ENCODE measurements around the gene GRIK2. TPM values are rescaled to one million over a fixed set of nuclear protein-coding genes. Genes with fewer than 3 reads are reported as not detected.

GRIK2 gene
- total RNA-seq, 1 experiment from 2014 or later, result 6.6 TPM

DNA sequence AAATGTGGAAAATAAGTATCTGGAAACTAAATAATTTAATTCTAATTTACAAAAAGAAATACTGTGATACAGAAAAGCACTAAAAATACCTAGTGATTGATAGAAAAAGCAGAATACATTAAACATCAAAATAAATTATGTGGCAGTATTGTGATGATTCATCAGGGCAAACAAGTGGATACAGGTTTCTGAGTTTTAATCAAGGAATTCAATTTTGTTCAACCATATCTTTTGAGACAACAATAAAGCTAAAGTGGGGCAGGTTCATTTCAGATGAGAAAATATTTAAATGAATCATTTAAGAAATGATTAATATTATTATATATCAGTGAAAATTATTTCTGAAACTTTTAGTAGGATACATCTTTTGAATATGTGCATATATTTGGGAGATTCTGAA is 49.8 kb downstream of the GRIK2 start:
- in situ Hi-C loops (cut with HindIII; ENCODE audit: low pct_unique_long_range_greater_than_20kb, low sequenced_read_pairs) (no loop called here), intact Hi-C loops (cut with micrococcal nuclease; ENCODE audit: unreplicated experiment) (no loop called here)
- Histone ChIP-seq H3K36me3 (ENCODE audit: control insufficient read depth, insufficient read depth, low read length) (no peaks in the 10 kb centered on the region), H3K9me3 (ENCODE audit: control insufficient read depth, insufficient read depth, low read depth, low read length) (no peaks in the 10 kb centered on the region), H3K27me3 (ENCODE audit: control insufficient read depth, insufficient read depth, low read length) (no peaks in the 10 kb centered on the region), H3K27ac (ENCODE audit: low read length) (no peak overlapping the region), H3K4me1 (ENCODE audit: control insufficient read depth, insufficient read depth, low read length) (no peaks in the 10 kb centered on the region), H3K4me3 (ENCODE audit: low read depth in 2 of 2, low read length in 2 of 2) (no peak overlapping the region)
- TF ChIP-seq, protein P1, sequence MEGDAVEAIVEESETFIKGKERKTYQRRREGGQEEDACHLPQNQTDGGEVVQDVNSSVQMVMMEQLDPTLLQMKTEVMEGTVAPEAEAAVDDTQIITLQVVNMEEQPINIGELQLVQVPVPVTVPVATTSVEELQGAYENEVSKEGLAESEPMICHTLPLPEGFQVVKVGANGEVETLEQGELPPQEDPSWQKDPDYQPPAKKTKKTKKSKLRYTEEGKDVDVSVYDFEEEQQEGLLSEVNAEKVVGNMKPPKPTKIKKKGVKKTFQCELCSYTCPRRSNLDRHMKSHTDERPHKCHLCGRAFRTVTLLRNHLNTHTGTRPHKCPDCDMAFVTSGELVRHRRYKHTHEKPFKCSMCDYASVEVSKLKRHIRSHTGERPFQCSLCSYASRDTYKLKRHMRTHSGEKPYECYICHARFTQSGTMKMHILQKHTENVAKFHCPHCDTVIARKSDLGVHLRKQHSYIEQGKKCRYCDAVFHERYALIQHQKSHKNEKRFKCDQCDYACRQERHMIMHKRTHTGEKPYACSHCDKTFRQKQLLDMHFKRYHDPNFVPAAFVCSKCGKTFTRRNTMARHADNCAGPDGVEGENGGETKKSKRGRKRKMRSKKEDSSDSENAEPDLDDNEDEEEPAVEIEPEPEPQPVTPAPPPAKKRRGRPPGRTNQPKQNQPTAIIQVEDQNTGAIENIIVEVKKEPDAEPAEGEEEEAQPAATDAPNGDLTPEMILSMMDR (IDR thresholded peaks at IDR 0.05), result no peak
- TF ChIP-seq SIN3A (IDR thresholded peaks at IDR 0.05; ENCODE audit: borderline replicate concordance, insufficient read depth, low read depth, low read length) (no peak), TCF7L2 (IDR thresholded peaks at IDR 0.05; ENCODE audit: low read depth, low read length) (no peak), POLR2AphosphoS5 (IDR thresholded peaks at IDR 0.05; ENCODE audit: low read depth, low read length) (no peak)
- TF ChIP-seq, protein P2, sequence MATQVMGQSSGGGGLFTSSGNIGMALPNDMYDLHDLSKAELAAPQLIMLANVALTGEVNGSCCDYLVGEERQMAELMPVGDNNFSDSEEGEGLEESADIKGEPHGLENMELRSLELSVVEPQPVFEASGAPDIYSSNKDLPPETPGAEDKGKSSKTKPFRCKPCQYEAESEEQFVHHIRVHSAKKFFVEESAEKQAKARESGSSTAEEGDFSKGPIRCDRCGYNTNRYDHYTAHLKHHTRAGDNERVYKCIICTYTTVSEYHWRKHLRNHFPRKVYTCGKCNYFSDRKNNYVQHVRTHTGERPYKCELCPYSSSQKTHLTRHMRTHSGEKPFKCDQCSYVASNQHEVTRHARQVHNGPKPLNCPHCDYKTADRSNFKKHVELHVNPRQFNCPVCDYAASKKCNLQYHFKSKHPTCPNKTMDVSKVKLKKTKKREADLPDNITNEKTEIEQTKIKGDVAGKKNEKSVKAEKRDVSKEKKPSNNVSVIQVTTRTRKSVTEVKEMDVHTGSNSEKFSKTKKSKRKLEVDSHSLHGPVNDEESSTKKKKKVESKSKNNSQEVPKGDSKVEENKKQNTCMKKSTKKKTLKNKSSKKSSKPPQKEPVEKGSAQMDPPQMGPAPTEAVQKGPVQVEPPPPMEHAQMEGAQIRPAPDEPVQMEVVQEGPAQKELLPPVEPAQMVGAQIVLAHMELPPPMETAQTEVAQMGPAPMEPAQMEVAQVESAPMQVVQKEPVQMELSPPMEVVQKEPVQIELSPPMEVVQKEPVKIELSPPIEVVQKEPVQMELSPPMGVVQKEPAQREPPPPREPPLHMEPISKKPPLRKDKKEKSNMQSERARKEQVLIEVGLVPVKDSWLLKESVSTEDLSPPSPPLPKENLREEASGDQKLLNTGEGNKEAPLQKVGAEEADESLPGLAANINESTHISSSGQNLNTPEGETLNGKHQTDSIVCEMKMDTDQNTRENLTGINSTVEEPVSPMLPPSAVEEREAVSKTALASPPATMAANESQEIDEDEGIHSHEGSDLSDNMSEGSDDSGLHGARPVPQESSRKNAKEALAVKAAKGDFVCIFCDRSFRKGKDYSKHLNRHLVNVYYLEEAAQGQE (IDR thresholded peaks at IDR 0.05; ENCODE audit: insufficient read depth in 1 of 2, low read depth in 2 of 2, low read length in 1 of 2), result no peak
- no TSS peak for BruUV-seq (replicated peaks)
- CTCF ChIA-PET, result no interaction called here
- DNase-seq (ENCODE audit: low read depth, low spot score) (no peak), ATAC-seq (no peak)
- POLR2A ChIA-PET, result no interaction called here

DNA sequence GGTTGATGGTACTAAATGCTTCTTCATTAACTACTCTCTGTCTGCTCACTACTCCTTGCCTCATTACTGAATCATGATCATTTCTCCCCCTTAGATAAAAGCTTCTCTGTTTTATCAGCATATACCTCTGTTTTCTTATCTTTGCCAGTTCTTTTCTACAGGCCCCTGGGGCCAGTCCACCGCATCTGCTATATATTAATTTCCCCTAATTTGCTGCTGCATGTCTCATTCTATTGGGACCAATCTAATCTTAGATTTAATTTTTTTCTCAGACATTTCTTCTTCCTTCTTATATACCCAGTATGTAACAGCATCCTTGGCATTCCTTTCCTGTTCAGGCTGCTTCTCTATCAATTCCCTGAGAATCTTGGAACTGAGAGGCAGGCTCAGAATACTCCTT is 51.2 kb downstream of the GRIK2 start:
- POLR2A ChIA-PET, result no interaction called here

More for the DNA sequence above, 51.2 kb downstream of the GRIK2 start:
- Histone ChIP-seq H3K36me3 (ENCODE audit: control insufficient read depth, insufficient read depth, low read length) (no peaks in the 10 kb centered on the region), H3K9me3 (ENCODE audit: control insufficient read depth, insufficient read depth, low read depth, low read length) (no peaks in the 10 kb centered on the region), H3K27me3 (ENCODE audit: control insufficient read depth, insufficient read depth, low read length) (no peaks in the 10 kb centered on the region), H3K27ac (ENCODE audit: low read length) (no peak overlapping the region), H3K4me3 (ENCODE audit: low read depth in 2 of 2, low read length in 2 of 2) (no peak overlapping the region), H3K4me1 (ENCODE audit: control insufficient read depth, insufficient read depth, low read length) (no peaks in the 10 kb centered on the region)
- TF ChIP-seq SIN3A (IDR thresholded peaks at IDR 0.05; ENCODE audit: borderline replicate concordance, insufficient read depth, low read depth, low read length) (no peak), TCF7L2 (IDR thresholded peaks at IDR 0.05; ENCODE audit: low read depth, low read length) (no peak), POLR2AphosphoS5 (IDR thresholded peaks at IDR 0.05; ENCODE audit: low read depth, low read length) (no peak)
- TF ChIP-seq, protein P1 (IDR thresholded peaks at IDR 0.05), result no peak
- TF ChIP-seq, protein P2 (IDR thresholded peaks at IDR 0.05; ENCODE audit: insufficient read depth in 1 of 2, low read depth in 2 of 2, low read length in 1 of 2), result no peak
- no peak for ATAC-seq
- no peak for DNase-seq (ENCODE audit: low read depth, low spot score)
- CTCF ChIA-PET, result no interaction called here
- no TSS peak for BruUV-seq (replicated peaks)
- intact Hi-C loops (cut with micrococcal nuclease; ENCODE audit: unreplicated experiment), result no loop called here
- in situ Hi-C loops (cut with HindIII; ENCODE audit: low pct_unique_long_range_greater_than_20kb, low sequenced_read_pairs), result no loop called here
